ENCODE results near the gene DYRK4.

Gene DYRK4

GRCh38 chr12:4539167-4539870 lies 22.7 kb upstream of the DYRK4 start:
- Histone ChIP-seq H3K36me3 (peaks cover 33% of the 10 kb centered on the region), H3K9ac (peak overlapping the region; percentile 97), H3K27me3 (no peaks in the 10 kb centered on the region), H3K4me2 (peak overlapping the region; percentile 95), H4K20me1 (no peaks in the 10 kb centered on the region), H3K4me3 (peak overlapping the region; percentile 82), H3K27ac (peak overlapping the region; percentile 99), H3K4me1 (peaks cover 35% of the 10 kb centered on the region), H3K9me3 (no peaks in the 10 kb centered on the region)
- TF ChIP-seq Cebpa-rat (IDR thresholded peaks at IDR 0.05), result no peak

- peak overlapping the region; percentile 82 for H3K4me3 ChIP-seq
- H3K27me3 ChIP-seq, result no peaks in the 10 kb centered on the region
- peak overlapping the region; percentile 95 for H3K4me2 ChIP-seq
- H3K9ac ChIP-seq, result peak overlapping the region; percentile 97
- peak overlapping the region; percentile 99; the same call in 1 of the 2 replicates for H3K27ac ChIP-seq
- no peaks in the 10 kb centered on the region for H4K20me1 ChIP-seq
- peaks cover 35% of the 10 kb centered on the region for H3K4me1 ChIP-seq
- TF ChIP-seq Cebpa-rat (IDR thresholded peaks at IDR 0.05), result no peak
- H3K36me3 ChIP-seq, result peaks cover 33% of the 10 kb centered on the region
- H3K9me3 ChIP-seq, result no peaks in the 10 kb centered on the region
Measured at GRCh38 chr12:4540170-4540569, 21.8 kb upstream of the DYRK4 start.

GRCh38 chr12:4540638-4541037 lies 21.4 kb upstream of the DYRK4 start:
- Histone ChIP-seq H4K20me1 (no peaks in the 10 kb centered on the region), H3K36me3 (peaks cover 36% of the 10 kb centered on the region), H3K4me3 (no peak overlapping the region; the same call in 1 of the 2 replicates), H3K4me2 (peak overlapping the region; percentile 95), H3K27me3 (no peaks in the 10 kb centered on the region), H3K4me1 (peaks cover 35% of the 10 kb centered on the region), H3K9me3 (no peaks in the 10 kb centered on the region), H3K27ac (no peak overlapping the region), H3K9ac (no peak overlapping the region)
- no peak for TF ChIP-seq Cebpa-rat (IDR thresholded peaks at IDR 0.05)

- Histone ChIP-seq H3K27me3 (no peaks in the 10 kb centered on the region), H3K9ac (no peak overlapping the region), H3K4me2 (no peak overlapping the region), H3K4me3 (no peak overlapping the region), H3K9me3 (no peaks in the 10 kb centered on the region), H4K20me1 (no peaks in the 10 kb centered on the region), H3K27ac (no peak overlapping the region), H3K36me3 (peaks cover 80% of the 10 kb centered on the region), H3K4me1 (peaks cover 11% of the 10 kb centered on the region)
- TF ChIP-seq Cebpa-rat (IDR thresholded peaks at IDR 0.05), result no peak
Measured at GRCh38 chr12:4545195-4545594, 16.8 kb upstream of the DYRK4 start.

- no peak for TF ChIP-seq Cebpa-rat (IDR thresholded peaks at IDR 0.05)
- Histone ChIP-seq H3K27me3 (no peaks in the 10 kb centered on the region), H3K27ac (no peak overlapping the region), H3K4me2 (no peak overlapping the region), H4K20me1 (no peaks in the 10 kb centered on the region), H3K36me3 (peaks cover 89% of the 10 kb centered on the region), H3K9me3 (no peaks in the 10 kb centered on the region), H3K9ac (no peak overlapping the region), H3K4me3 (no peak overlapping the region), H3K4me1 (no peaks in the 10 kb centered on the region)
Measured at GRCh38 chr12:4552191-4552590, 9.8 kb upstream of the DYRK4 start.

GRCh38 chr12:4553943-4554342 lies 8.1 kb upstream of the DYRK4 start:
- Histone ChIP-seq H3K9ac (no peak overlapping the region), H3K27me3 (no peaks in the 10 kb centered on the region), H3K9me3 (no peaks in the 10 kb centered on the region), H3K4me2 (no peak overlapping the region), H3K4me3 (no peak overlapping the region), H4K20me1 (no peaks in the 10 kb centered on the region), H3K4me1 (no peaks in the 10 kb centered on the region), H3K27ac (no peak overlapping the region), H3K36me3 (peaks cover 87% of the 10 kb centered on the region)
- TF ChIP-seq Cebpa-rat (IDR thresholded peaks at IDR 0.05), result no peak

GRCh38 chr12:4555804-4556203 lies 6.2 kb upstream of the DYRK4 start:
- Histone ChIP-seq H3K27me3 (no peaks in the 10 kb centered on the region), H3K4me1 (no peaks in the 10 kb centered on the region), H3K36me3 (peaks cover 85% of the 10 kb centered on the region), H4K20me1 (no peaks in the 10 kb centered on the region), H3K27ac (no peak overlapping the region), H3K9ac (no peak overlapping the region), H3K9me3 (no peaks in the 10 kb centered on the region), H3K4me3 (no peak overlapping the region), H3K4me2 (no peak overlapping the region)
- TF ChIP-seq Cebpa-rat (IDR thresholded peaks at IDR 0.05), result no peak

GRCh38 chr12:4556735-4557530 lies 5.1 kb upstream of the DYRK4 start:
- Histone ChIP-seq H3K27ac (no peak overlapping the region), H4K20me1 (no peaks in the 10 kb centered on the region), H3K4me1 (no peaks in the 10 kb centered on the region; the same call in 1 of the 2 replicates), H3K4me2 (no peak overlapping the region), H3K4me3 (no peak overlapping the region), H3K27me3 (no peaks in the 10 kb centered on the region), H3K9ac (no peak overlapping the region), H3K36me3 (peaks cover 87% of the 10 kb centered on the region), H3K9me3 (no peaks in the 10 kb centered on the region)
- no peak for TF ChIP-seq Cebpa-rat (IDR thresholded peaks at IDR 0.05)

GRCh38 chr12:4557586-4557985 lies 4.4 kb upstream of the DYRK4 start:
- TF ChIP-seq Cebpa-rat (IDR thresholded peaks at IDR 0.05), result no peak
- H3K4me2 ChIP-seq, result no peak overlapping the region
- no peak overlapping the region for H3K27ac ChIP-seq
- no peaks in the 10 kb centered on the region for H4K20me1 ChIP-seq
- H3K9me3 ChIP-seq, result no peaks in the 10 kb centered on the region
- no peaks in the 10 kb centered on the region for H3K27me3 ChIP-seq
- H3K4me1 ChIP-seq, result peaks cover 1% of the 10 kb centered on the region
- no peak overlapping the region for H3K9ac ChIP-seq
- peaks cover 84% of the 10 kb centered on the region for H3K36me3 ChIP-seq
- no peak overlapping the region for H3K4me3 ChIP-seq

GRCh38 chr12:4558171-4558570 lies 3.8 kb upstream of the DYRK4 start:
- Histone ChIP-seq H3K4me3 (no peak overlapping the region), H3K36me3 (peaks cover 78% of the 10 kb centered on the region), H3K27me3 (no peaks in the 10 kb centered on the region), H3K9me3 (no peaks in the 10 kb centered on the region), H3K27ac (no peak overlapping the region), H3K9ac (no peak overlapping the region), H4K20me1 (no peaks in the 10 kb centered on the region), H3K4me2 (no peak overlapping the region), H3K4me1 (peaks cover 7% of the 10 kb centered on the region)
- no peak for TF ChIP-seq Cebpa-rat (IDR thresholded peaks at IDR 0.05)
